Keratinocyte (primary cell): ENCODE measurements around the gene ENO1. TPM values are rescaled to one million over a fixed set of nuclear protein-coding genes. Genes with fewer than 3 reads are reported as not detected.

Experiments
- DNase-seq: peaks from one replicate; pipeline ENCODE4 v3.0.0-alpha.2; 2011; ENCODE audit warnings: low read depth, missing footprints, low spot score
- FAIRE-seq: peaks from 2 replicates; lab custom pipeline; 2011; peaks lifted over from hg19 to GRCh38; lab: Jason Lieb, UNC
- H2AFZ ChIP-seq: 2 replicates; pipeline ENCODE4 v1.6.0; 2012; ENCODE audit warnings: low read length, control low read depth, inconsistent platforms; ENCODE audit not compliant: control insufficient read depth
- H3K27ac ChIP-seq: 2 replicates; pipeline ENCODE4 v1.5.1; 2011; ENCODE audit warnings: low read length; ENCODE audit not compliant: control insufficient read depth, insufficient read depth
- H3K27me3 ChIP-seq: 3 replicates; pipeline ENCODE4 v1.6.0; 2011; ENCODE audit warnings: low read length; ENCODE audit not compliant: control insufficient read depth, insufficient read depth; ENCODE audit errors: extremely low read depth
- H3K36me3 ChIP-seq, 2 experiments: 2 replicates in 1 of 2; 3 replicates in 1 of 2; pipeline ENCODE4 v1.5.1; 2011; ENCODE audit warnings: low read length in 2 of 2, mild to moderate bottlenecking in 1 of 2; ENCODE audit not compliant: control insufficient read depth in 2 of 2, insufficient read depth in 2 of 2; ENCODE audit errors: extremely low read depth in 1 of 2
- H3K4me1 ChIP-seq: 3 replicates; pipeline ENCODE4 v1.5.1; 2011; ENCODE audit warnings: low read length; ENCODE audit not compliant: control insufficient read depth, insufficient read depth; ENCODE audit errors: extremely low read depth
- H3K4me2 ChIP-seq: 3 replicates; pipeline ENCODE4 v1.6.0; 2011; ENCODE audit warnings: low read depth, low read length; ENCODE audit not compliant: control insufficient read depth, insufficient read depth; ENCODE audit errors: extremely low read depth
- H3K4me3 ChIP-seq, 3 experiments: fragments of 200-600 bp in 1 of 3; sonication (generic) in 1 of 3; 2 replicates in 2 of 3; 3 replicates in 1 of 3; pipeline ENCODE4 v1.5.1; 2011 to 2016; ENCODE audit warnings: low read length in 3 of 3, mild to moderate bottlenecking in 3 of 3, control low read depth in 2 of 3, inconsistent platforms in 1 of 3, low read depth in 1 of 3, mixed read lengths in 1 of 3, mixed run types in 1 of 3, moderate library complexity in 1 of 3; ENCODE audit not compliant: control insufficient read depth in 2 of 3, insufficient read depth in 2 of 3; ENCODE audit errors: extremely low read depth in 1 of 3
- H3K79me2 ChIP-seq: 2 replicates; pipeline ENCODE4 v1.6.0; 2012; ENCODE audit warnings: low read length; ENCODE audit not compliant: control insufficient read depth, insufficient read depth
- H3K9ac ChIP-seq: 3 replicates; pipeline ENCODE4 v1.6.0; 2011; ENCODE audit warnings: low read length; ENCODE audit not compliant: control insufficient read depth, insufficient read depth; ENCODE audit errors: extremely low read depth
- H3K9me1 ChIP-seq: 3 replicates; pipeline ENCODE4 v1.6.0; 2011; ENCODE audit warnings: low read length; ENCODE audit not compliant: control insufficient read depth, insufficient read depth; ENCODE audit errors: extremely low read depth
- H3K9me3 ChIP-seq: 2 replicates; pipeline ENCODE4 v1.5.1; 2012; ENCODE audit warnings: low read depth, low read length; ENCODE audit not compliant: control insufficient read depth
- H4K20me1 ChIP-seq: 3 replicates; pipeline ENCODE4 v1.6.0; 2011; ENCODE audit warnings: low read length; ENCODE audit not compliant: control insufficient read depth, insufficient read depth; ENCODE audit errors: extremely low read depth
- EZH2 ChIP-seq: IDR thresholded peaks from one replicate; pipeline ENCODE4 v1.6.1; 2012; ENCODE audit warnings: inconsistent platforms, mild to moderate bottlenecking, low read length, moderate library complexity
- dilution Hi-C: fragments of 300-500 bp; cut with MboI; formaldehyde crosslinking; loops from one replicate; pipeline ENCODE4 v1.7.0; 2020; ENCODE audit warnings: low sequenced_read_pairs; ENCODE audit not compliant: extremely low pct_ligation_motif_present
- polyA plus RNA-seq, 5 experiments: library from polyadenylated mRNA; depleted of rRNA in 3 of 5; stranded (reverse) in 3 of 5; stranded (forward) in 1 of 5; unstranded in 1 of 5; fragments of >200 nt; gene quantifications; 1 replicate in 1 of 5; 2 replicates in 3 of 5; 3 replicates in 1 of 5; pipeline versions ENCODE4 v1.2.1 to v1.2.3, GENCODE V29; 2011 to 2012; ENCODE audit warnings: missing spikeins in 2 of 5, low read depth in 1 of 5, low replicate concordance in 1 of 5
- TF ChIP-seq, protein P1 (sequence below), 3 experiments: IDR thresholded peaks in 1 of 3; conservative IDR thresholded peaks in 1 of 3; optimal IDR thresholded peaks in 1 of 3; 2 replicates in 2 of 3; 3 replicates in 1 of 3; pipeline versions ENCODE3 to v1.5.1; 2011; ENCODE audit warnings: low read length in 3 of 3, mild to moderate bottlenecking in 3 of 3, moderate library complexity in 2 of 3, control low read depth in 1 of 3, inconsistent platforms in 1 of 3; ENCODE audit not compliant: insufficient read depth in 2 of 3; ENCODE audit errors: extremely low read depth in 1 of 3

ENO1 gene
- polyA plus RNA-seq, 1 donor (not counting 4 experiments of a cell fraction or from before 2014, with no cell fraction given) = 1,908 TPM

- no peaks in the 10 kb centered on the region for H3K79me2 ChIP-seq
- H3K27ac ChIP-seq = no peak overlapping the region
- DNase-seq = no peak
These were observed 33.2 kb upstream of the ENO1 start for GRCh38 chr1:8911416-8912309.

GRCh38 chr1:8910914-8911313 lies 32.4 kb upstream of the ENO1 start:
- TF ChIP-seq, protein P1, sequence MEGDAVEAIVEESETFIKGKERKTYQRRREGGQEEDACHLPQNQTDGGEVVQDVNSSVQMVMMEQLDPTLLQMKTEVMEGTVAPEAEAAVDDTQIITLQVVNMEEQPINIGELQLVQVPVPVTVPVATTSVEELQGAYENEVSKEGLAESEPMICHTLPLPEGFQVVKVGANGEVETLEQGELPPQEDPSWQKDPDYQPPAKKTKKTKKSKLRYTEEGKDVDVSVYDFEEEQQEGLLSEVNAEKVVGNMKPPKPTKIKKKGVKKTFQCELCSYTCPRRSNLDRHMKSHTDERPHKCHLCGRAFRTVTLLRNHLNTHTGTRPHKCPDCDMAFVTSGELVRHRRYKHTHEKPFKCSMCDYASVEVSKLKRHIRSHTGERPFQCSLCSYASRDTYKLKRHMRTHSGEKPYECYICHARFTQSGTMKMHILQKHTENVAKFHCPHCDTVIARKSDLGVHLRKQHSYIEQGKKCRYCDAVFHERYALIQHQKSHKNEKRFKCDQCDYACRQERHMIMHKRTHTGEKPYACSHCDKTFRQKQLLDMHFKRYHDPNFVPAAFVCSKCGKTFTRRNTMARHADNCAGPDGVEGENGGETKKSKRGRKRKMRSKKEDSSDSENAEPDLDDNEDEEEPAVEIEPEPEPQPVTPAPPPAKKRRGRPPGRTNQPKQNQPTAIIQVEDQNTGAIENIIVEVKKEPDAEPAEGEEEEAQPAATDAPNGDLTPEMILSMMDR (optimal IDR thresholded peaks at IDR 0.05 in 1 of 3, IDR thresholded peaks at IDR 0.05 in 1 of 3, conservative IDR thresholded peaks at IDR 0.05 in 1 of 3; ENCODE audit: extremely low read depth in 1 of 3, insufficient read depth in 2 of 3, low read length in 3 of 3) = no peak
- no peak for TF ChIP-seq EZH2
- Histone ChIP-seq H3K4me2 (peak overlapping the region; percentile 50), H4K20me1 (no peaks in the 10 kb centered on the region), H2AFZ (no peak overlapping the region), H3K9ac (no peak overlapping the region), H3K79me2 (no peaks in the 10 kb centered on the region), H3K27ac (no peak overlapping the region), H3K9me3 (no peaks in the 10 kb centered on the region), H3K9me1 (no peaks in the 10 kb centered on the region), H3K4me1 (peaks cover 12% of the 10 kb centered on the region), H3K4me3 (no peak overlapping the region), H3K27me3 (no peaks in the 10 kb centered on the region), H3K36me3 (no peaks in the 10 kb centered on the region)
- dilution Hi-C loops = no loop called here
- FAIRE-seq (peak; percentile 13), DNase-seq (no peak)

More at GRCh38 chr1:8911416-8912309, 33.2 kb upstream of the ENO1 start:
- H3K27me3 ChIP-seq = no peaks in the 10 kb centered on the region
- FAIRE-seq = peak; percentile 66
- no peak overlapping the region for H3K9ac ChIP-seq
- no peaks in the 10 kb centered on the region for H4K20me1 ChIP-seq
- H3K4me1 ChIP-seq = peaks cover 11% of the 10 kb centered on the region
- H3K9me3 ChIP-seq = no peaks in the 10 kb centered on the region
- no peaks in the 10 kb centered on the region for H3K36me3 ChIP-seq
- peak overlapping the region; percentile 50 for H3K4me2 ChIP-seq
- dilution Hi-C loops = no loop called here
- H3K9me1 ChIP-seq = no peaks in the 10 kb centered on the region
- TF ChIP-seq, protein P1 (optimal IDR thresholded peaks at IDR 0.05 in 1 of 3, IDR thresholded peaks at IDR 0.05 in 1 of 3, conservative IDR thresholded peaks at IDR 0.05 in 1 of 3; ENCODE audit: extremely low read depth in 1 of 3, insufficient read depth in 2 of 3, low read length in 3 of 3) = no peak
- no peak for TF ChIP-seq EZH2
- H2AFZ ChIP-seq = no peak overlapping the region
- no peak overlapping the region for H3K4me3 ChIP-seq
